BLaER1 (cell line): ENCODE data around the gene KCNT2.

Source experiments
- H3K27ac ChIP-seq: shearing (Covaris generic); formaldehyde crosslinking; 2 replicates; pipeline ENCODE4 v1.8.1; 2022
- H3K27me3 ChIP-seq: shearing (Covaris generic); formaldehyde crosslinking; 2 replicates; pipeline ENCODE4 v1.8.1; 2022
- H3K36me3 ChIP-seq: shearing (Covaris generic); formaldehyde crosslinking; 2 replicates; pipeline ENCODE4 v1.8.1; 2022
- H3K4me1 ChIP-seq: shearing (Covaris generic); formaldehyde crosslinking; 2 replicates; pipeline ENCODE4 v1.8.1; 2022
- H3K4me2 ChIP-seq: shearing (Covaris generic); formaldehyde crosslinking; 2 replicates; pipeline ENCODE4 v1.8.1; 2022
- H3K4me3 ChIP-seq: shearing (Covaris generic); formaldehyde crosslinking; 2 replicates; pipeline ENCODE4 v1.8.1; 2022
- H3K9ac ChIP-seq: shearing (Covaris generic); formaldehyde crosslinking; 2 replicates; pipeline ENCODE4 v1.8.1; 2022
- H3K9me3 ChIP-seq: shearing (Covaris generic); formaldehyde crosslinking; 2 replicates; pipeline ENCODE4 v1.8.1; 2022
- H4K20me1 ChIP-seq: shearing (Covaris generic); formaldehyde crosslinking; 2 replicates; pipeline ENCODE4 v1.8.1; 2022
- Cebpa-rat ChIP-seq: shearing (Covaris generic); IDR thresholded peaks from 2 replicates; pipeline ENCODE4 v1.8.1; 2022

KCNT2 gene

GRCh38 chr1:196255762-196256161, 352.5 kb downstream of the KCNT2 start:
- no peak for TF ChIP-seq Cebpa-rat
- no peaks in the 10 kb centered on the region for H3K27me3 ChIP-seq
- H4K20me1 ChIP-seq: no peaks in the 10 kb centered on the region
- no peak overlapping the region for H3K27ac ChIP-seq
- H3K4me1 ChIP-seq: peaks cover 17% of the 10 kb centered on the region
- no peak overlapping the region for H3K4me3 ChIP-seq
- H3K4me2 ChIP-seq: no peak overlapping the region
- no peaks in the 10 kb centered on the region for H3K9me3 ChIP-seq
- H3K36me3 ChIP-seq: no peaks in the 10 kb centered on the region
- H3K9ac ChIP-seq: no peak overlapping the region

- no peak overlapping the region for H3K27ac ChIP-seq
- H3K9me3 ChIP-seq: no peaks in the 10 kb centered on the region
- no peaks in the 10 kb centered on the region for H4K20me1 ChIP-seq
- TF ChIP-seq Cebpa-rat: no peak
- no peaks in the 10 kb centered on the region for H3K4me1 ChIP-seq
- H3K27me3 ChIP-seq: no peaks in the 10 kb centered on the region
- no peaks in the 10 kb centered on the region for H3K36me3 ChIP-seq
- no peak overlapping the region for H3K4me3 ChIP-seq
- H3K9ac ChIP-seq: no peak overlapping the region
- no peak overlapping the region for H3K4me2 ChIP-seq
Measured at GRCh38 chr1:196229546-196229945, 378.7 kb downstream of the KCNT2 start.

GRCh38 chr1:196214866-196215265, 393.4 kb downstream of the KCNT2 start:
- H3K4me2 ChIP-seq: no peak overlapping the region
- H3K9ac ChIP-seq: no peak overlapping the region
- no peaks in the 10 kb centered on the region for H3K36me3 ChIP-seq
- no peaks in the 10 kb centered on the region for H3K9me3 ChIP-seq
- no peaks in the 10 kb centered on the region for H3K4me1 ChIP-seq
- no peaks in the 10 kb centered on the region for H3K27me3 ChIP-seq
- no peaks in the 10 kb centered on the region for H4K20me1 ChIP-seq
- no peak for TF ChIP-seq Cebpa-rat
- H3K27ac ChIP-seq: no peak overlapping the region
- H3K4me3 ChIP-seq: no peak overlapping the region

GRCh38 chr1:196209983-196210382, 398.3 kb downstream of the KCNT2 start:
- Histone ChIP-seq H3K36me3 (no peaks in the 10 kb centered on the region), H3K9me3 (no peaks in the 10 kb centered on the region), H3K27ac (no peak overlapping the region), H3K4me3 (no peak overlapping the region), H3K27me3 (no peaks in the 10 kb centered on the region), H3K4me1 (no peaks in the 10 kb centered on the region), H3K4me2 (no peak overlapping the region), H3K9ac (no peak overlapping the region), H4K20me1 (no peaks in the 10 kb centered on the region)
- no peak for TF ChIP-seq Cebpa-rat

- H3K36me3 ChIP-seq: no peaks in the 10 kb centered on the region
- no peaks in the 10 kb centered on the region for H3K9me3 ChIP-seq
- no peaks in the 10 kb centered on the region for H4K20me1 ChIP-seq
- H3K4me3 ChIP-seq: no peak overlapping the region
- no peak for TF ChIP-seq Cebpa-rat
- no peak overlapping the region for H3K9ac ChIP-seq
- H3K4me2 ChIP-seq: no peak overlapping the region
- no peaks in the 10 kb centered on the region for H3K4me1 ChIP-seq
- no peaks in the 10 kb centered on the region for H3K27me3 ChIP-seq
- H3K27ac ChIP-seq: no peak overlapping the region
Measured at GRCh38 chr1:196209265-196209664, 399.0 kb downstream of the KCNT2 start.

- no peak for TF ChIP-seq Cebpa-rat
- no peak overlapping the region for H3K4me3 ChIP-seq
Measured at GRCh38 chr1:196207612-196208217, 400.5 kb downstream of the KCNT2 start.

GRCh38 chr1:196205882-196206281, 402.4 kb downstream of the KCNT2 start:
- H4K20me1 ChIP-seq: no peaks in the 10 kb centered on the region
- H3K27ac ChIP-seq: no peak overlapping the region
- no peaks in the 10 kb centered on the region for H3K36me3 ChIP-seq
- H3K4me2 ChIP-seq: no peak overlapping the region
- no peaks in the 10 kb centered on the region for H3K4me1 ChIP-seq
- no peaks in the 10 kb centered on the region for H3K9me3 ChIP-seq
- H3K9ac ChIP-seq: no peak overlapping the region
- H3K4me3 ChIP-seq: no peak overlapping the region
- no peak for TF ChIP-seq Cebpa-rat
- H3K27me3 ChIP-seq: no peaks in the 10 kb centered on the region

More at GRCh38 chr1:196207612-196208217, 400.5 kb downstream of the KCNT2 start:
- no peaks in the 10 kb centered on the region for H4K20me1 ChIP-seq
- no peaks in the 10 kb centered on the region for H3K36me3 ChIP-seq
- no peaks in the 10 kb centered on the region for H3K9me3 ChIP-seq
- H3K4me1 ChIP-seq: no peaks in the 10 kb centered on the region
- H3K27ac ChIP-seq: no peak overlapping the region
- H3K27me3 ChIP-seq: no peaks in the 10 kb centered on the region
- no peak overlapping the region for H3K4me2 ChIP-seq
- no peak overlapping the region for H3K9ac ChIP-seq

- no peak for TF ChIP-seq Cebpa-rat
- H3K4me3 ChIP-seq: no peak overlapping the region
- H3K9me3 ChIP-seq: no peaks in the 10 kb centered on the region
- H3K9ac ChIP-seq: no peak overlapping the region
- H3K4me1 ChIP-seq: no peaks in the 10 kb centered on the region
- no peaks in the 10 kb centered on the region for H3K36me3 ChIP-seq
- H3K4me2 ChIP-seq: no peak overlapping the region
- H4K20me1 ChIP-seq: no peaks in the 10 kb centered on the region
- no peaks in the 10 kb centered on the region for H3K27me3 ChIP-seq
- no peak overlapping the region for H3K27ac ChIP-seq
Measured at GRCh38 chr1:196196486-196196885, 411.8 kb downstream of the KCNT2 start.

GRCh38 chr1:196193896-196194559, 414.2 kb downstream of the KCNT2 start:
- no peak overlapping the region for H3K4me2 ChIP-seq
- no peak overlapping the region for H3K27ac ChIP-seq
- no peak overlapping the region for H3K9ac ChIP-seq
- no peaks in the 10 kb centered on the region for H3K36me3 ChIP-seq
- no peaks in the 10 kb centered on the region for H3K9me3 ChIP-seq
- no peaks in the 10 kb centered on the region for H3K4me1 ChIP-seq
- no peaks in the 10 kb centered on the region for H4K20me1 ChIP-seq
- H3K4me3 ChIP-seq: no peak overlapping the region
- no peaks in the 10 kb centered on the region for H3K27me3 ChIP-seq
- no peak for TF ChIP-seq Cebpa-rat

GRCh38 chr1:196183941-196184340, 424.3 kb downstream of the KCNT2 start:
- TF ChIP-seq Cebpa-rat: no peak
- Histone ChIP-seq H3K9me3 (no peaks in the 10 kb centered on the region), H4K20me1 (no peaks in the 10 kb centered on the region), H3K4me2 (no peak overlapping the region), H3K4me3 (no peak overlapping the region), H3K9ac (no peak overlapping the region), H3K27ac (no peak overlapping the region), H3K27me3 (no peaks in the 10 kb centered on the region), H3K36me3 (no peaks in the 10 kb centered on the region), H3K4me1 (0 out of 2 replicates have a peak, but pooled peaks cover 5% of the 10 kb centered on the region)
